Measurements from ENCODE around the gene ABCC2.
"Not testable (repeated sequence)": the region's sequence is repeated elsewhere in the genome, so short reads cannot be mapped to it uniquely, and the experiment has no call there.

ABCC2 gene

GRCh38 chr10:99867250-99867649 lies 84.8 kb downstream of the ABCC2 start:
- H3K27me3 ChIP-seq (ENCODE audit: control insufficient read depth, insufficient read depth, low read length); H3K9me3 ChIP-seq (ENCODE audit: control insufficient read depth, insufficient read depth, low read length); H3K27ac ChIP-seq (ENCODE audit: low read length); H3K4me3 ChIP-seq (ENCODE audit: low read length); H3K36me3 ChIP-seq (ENCODE audit: control insufficient read depth, insufficient read depth, low read length); DNase-seq (ENCODE audit: low read depth, low spot score); H3K4me1 ChIP-seq (ENCODE audit: control insufficient read depth, insufficient read depth, low read length): not testable (repeated sequence)
- no CpG with 5 or more reads among the region's 3 CpGs for WGBS (ENCODE audit: insufficient coverage, insufficient read length)

GRCh38 chr10:99869581-99870122 lies 87.2 kb downstream of the ABCC2 start:
- Histone ChIP-seq H3K4me3 (ENCODE audit: low read length) (no peak overlapping the region), H3K36me3 (ENCODE audit: control insufficient read depth, insufficient read depth, low read length) (no peaks in the 10 kb centered on the region), H3K27ac (ENCODE audit: low read length) (no peak overlapping the region), H3K27me3 (ENCODE audit: control insufficient read depth, insufficient read depth, low read length) (no peaks in the 10 kb centered on the region), H3K4me1 (ENCODE audit: control insufficient read depth, insufficient read depth, low read length) (no peaks in the 10 kb centered on the region), H3K9me3 (ENCODE audit: control insufficient read depth, insufficient read depth, low read length) (no peaks in the 10 kb centered on the region)
- no peak for DNase-seq (ENCODE audit: low read depth, low spot score)
- WGBS (ENCODE audit: insufficient coverage, insufficient read length) = no CpG with 5 or more reads among the region's 9 CpGs

GRCh38 chr10:99870123-99870730 lies 87.8 kb downstream of the ABCC2 start:
- DNase-seq (ENCODE audit: low read depth, low spot score) = no peak
- Histone ChIP-seq H3K4me3 (ENCODE audit: low read length) (no peak overlapping the region), H3K27ac (ENCODE audit: low read length) (no peak overlapping the region), H3K9me3 (ENCODE audit: control insufficient read depth, insufficient read depth, low read length) (no peaks in the 10 kb centered on the region), H3K27me3 (ENCODE audit: control insufficient read depth, insufficient read depth, low read length) (no peaks in the 10 kb centered on the region), H3K4me1 (ENCODE audit: control insufficient read depth, insufficient read depth, low read length) (no peaks in the 10 kb centered on the region), H3K36me3 (ENCODE audit: control insufficient read depth, insufficient read depth, low read length) (no peaks in the 10 kb centered on the region)
- no CpG with 5 or more reads among the region's 8 CpGs for WGBS (ENCODE audit: insufficient coverage, insufficient read length)

GRCh38 chr10:99872367-99873162 lies 90.1 kb downstream of the ABCC2 start:
- no peaks in the 10 kb centered on the region for H3K27me3 ChIP-seq (ENCODE audit: control insufficient read depth, insufficient read depth, low read length)
- no peak overlapping the region for H3K4me3 ChIP-seq (ENCODE audit: low read length)
- H3K9me3 ChIP-seq (ENCODE audit: control insufficient read depth, insufficient read depth, low read length) = no peaks in the 10 kb centered on the region
- DNase-seq (ENCODE audit: low read depth, low spot score) = no peak
- WGBS (ENCODE audit: insufficient coverage, insufficient read length) = no CpG with 5 or more reads among the region's 5 CpGs
- peaks cover 10% of the 10 kb centered on the region; the same call in 1 of the 2 replicates for H3K36me3 ChIP-seq (ENCODE audit: control insufficient read depth, insufficient read depth, low read length)
- H3K27ac ChIP-seq (ENCODE audit: low read length) = no peak overlapping the region
- H3K4me1 ChIP-seq (ENCODE audit: control insufficient read depth, insufficient read depth, low read length) = no peaks in the 10 kb centered on the region

- Histone ChIP-seq H3K4me1 (ENCODE audit: control insufficient read depth, insufficient read depth, low read length) (no peaks in the 10 kb centered on the region), H3K27me3 (ENCODE audit: control insufficient read depth, insufficient read depth, low read length) (no peaks in the 10 kb centered on the region), H3K9me3 (ENCODE audit: control insufficient read depth, insufficient read depth, low read length) (no peaks in the 10 kb centered on the region), H3K36me3 (ENCODE audit: control insufficient read depth, insufficient read depth, low read length) (peaks cover 20% of the 10 kb centered on the region; the same call in 1 of the 2 replicates), H3K4me3 (ENCODE audit: low read length) (no peak overlapping the region), H3K27ac (ENCODE audit: low read length) (no peak overlapping the region)
- no peak for DNase-seq (ENCODE audit: low read depth, low spot score)
- WGBS (ENCODE audit: insufficient coverage, insufficient read length) = no CpG with 5 or more reads among the region's 5 CpGs
These were observed 91.4 kb downstream of the ABCC2 start for GRCh38 chr10:99873846-99874245.

- H3K9me3 ChIP-seq (ENCODE audit: control insufficient read depth, insufficient read depth, low read length) = no peaks in the 10 kb centered on the region
- no peak overlapping the region for H3K27ac ChIP-seq (ENCODE audit: low read length)
- H3K4me1 ChIP-seq (ENCODE audit: control insufficient read depth, insufficient read depth, low read length) = no peaks in the 10 kb centered on the region
- H3K27me3 ChIP-seq (ENCODE audit: control insufficient read depth, insufficient read depth, low read length) = no peaks in the 10 kb centered on the region
- DNase-seq (ENCODE audit: low read depth, low spot score) = no peak
- H3K4me3 ChIP-seq (ENCODE audit: low read length) = no peak overlapping the region
- peaks cover 22% of the 10 kb centered on the region; the same call in 1 of the 2 replicates for H3K36me3 ChIP-seq (ENCODE audit: control insufficient read depth, insufficient read depth, low read length)
- no CpG with 5 or more reads among the region's 9 CpGs for WGBS (ENCODE audit: insufficient coverage, insufficient read length)
These were observed 92.1 kb downstream of the ABCC2 start for GRCh38 chr10:99874341-99875085.

GRCh38 chr10:99875473-99875872 lies 93.0 kb downstream of the ABCC2 start:
- DNase-seq (ENCODE audit: low read depth, low spot score) = no peak
- no peaks in the 10 kb centered on the region for H3K27me3 ChIP-seq (ENCODE audit: control insufficient read depth, insufficient read depth, low read length)
- H3K27ac ChIP-seq (ENCODE audit: low read length) = no peak overlapping the region
- no peaks in the 10 kb centered on the region for H3K4me1 ChIP-seq (ENCODE audit: control insufficient read depth, insufficient read depth, low read length)
- H3K36me3 ChIP-seq (ENCODE audit: control insufficient read depth, insufficient read depth, low read length) = peaks cover 30% of the 10 kb centered on the region; the same call in 1 of the 2 replicates
- H3K9me3 ChIP-seq (ENCODE audit: control insufficient read depth, insufficient read depth, low read length) = no peaks in the 10 kb centered on the region
- WGBS (ENCODE audit: insufficient coverage, insufficient read length) = no CpG with 5 or more reads among the region's 5 CpGs
- no peak overlapping the region for H3K4me3 ChIP-seq (ENCODE audit: low read length)

GRCh38 chr10:99880080-99880835 lies 97.8 kb downstream of the ABCC2 start:
- no CpG with 5 or more reads among the region's 19 CpGs for WGBS (ENCODE audit: insufficient coverage, insufficient read length)
- Histone ChIP-seq H3K4me1 (ENCODE audit: control insufficient read depth, insufficient read depth, low read length) (no peaks in the 10 kb centered on the region), H3K36me3 (ENCODE audit: control insufficient read depth, insufficient read depth, low read length) (peaks cover 59% of the 10 kb centered on the region), H3K9me3 (ENCODE audit: control insufficient read depth, insufficient read depth, low read length) (no peaks in the 10 kb centered on the region), H3K27ac (ENCODE audit: low read length) (no peak overlapping the region), H3K4me3 (ENCODE audit: low read length) (no peak overlapping the region), H3K27me3 (ENCODE audit: control insufficient read depth, insufficient read depth, low read length) (no peaks in the 10 kb centered on the region)
- no peak for DNase-seq (ENCODE audit: low read depth, low spot score)

- Histone ChIP-seq H3K36me3 (ENCODE audit: control insufficient read depth, insufficient read depth, low read length) (peaks cover 70% of the 10 kb centered on the region), H3K27me3 (ENCODE audit: control insufficient read depth, insufficient read depth, low read length) (0 out of 2 replicates have a peak, but pooled peaks cover 1% of the 10 kb centered on the region), H3K4me3 (ENCODE audit: low read length) (no peak overlapping the region), H3K27ac (ENCODE audit: low read length) (no peak overlapping the region), H3K4me1 (ENCODE audit: control insufficient read depth, insufficient read depth, low read length) (no peaks in the 10 kb centered on the region), H3K9me3 (ENCODE audit: control insufficient read depth, insufficient read depth, low read length) (no peaks in the 10 kb centered on the region)
- WGBS (ENCODE audit: insufficient coverage, insufficient read length) = no CpG with 5 or more reads among the region's 5 CpGs
- no peak for DNase-seq (ENCODE audit: low read depth, low spot score)
These were observed 98.9 kb downstream of the ABCC2 start for GRCh38 chr10:99881371-99881770.

- Histone ChIP-seq H3K4me1 (ENCODE audit: control insufficient read depth, insufficient read depth, low read length) (no peaks in the 10 kb centered on the region), H3K27me3 (ENCODE audit: control insufficient read depth, insufficient read depth, low read length) (0 out of 2 replicates have a peak, but pooled peaks cover 1% of the 10 kb centered on the region), H3K36me3 (ENCODE audit: control insufficient read depth, insufficient read depth, low read length) (peaks cover 61% of the 10 kb centered on the region), H3K9me3 (ENCODE audit: control insufficient read depth, insufficient read depth, low read length) (no peaks in the 10 kb centered on the region), H3K27ac (ENCODE audit: low read length) (no peak overlapping the region), H3K4me3 (ENCODE audit: low read length) (no peak overlapping the region)
- no peak for DNase-seq (ENCODE audit: low read depth, low spot score)
- no CpG with 5 or more reads among the region's 2 CpGs for WGBS (ENCODE audit: insufficient coverage, insufficient read length)
These were observed 101.1 kb downstream of the ABCC2 start for GRCh38 chr10:99883523-99883922.

All from iPS DF 6.9 (cell line).